ENCODE data around the gene MRPL40.

MRPL40 gene

GRCh38 chr22:19432133-19432851 lies at the start of gene MRPL40:
Gene MRPL40 (plus strand): TSS chr22:19432545. CDS start chr22:19432555, 10 bp downstream.
- DNase-seq = peak; percentile 40

- no peak for DNase-seq
These were observed 49.1 kb upstream of the MRPL40 start for GRCh38 chr22:19383292-19383691.

- no peak for DNase-seq
These were observed 47.0 kb upstream of the MRPL40 start for GRCh38 chr22:19385221-19385906.

GRCh38 chr22:19386248-19386647 lies 46.1 kb upstream of the MRPL40 start:
- no peak for DNase-seq

GRCh38 chr22:19387038-19387437 lies 45.3 kb upstream of the MRPL40 start:
- DNase-seq = no peak

GRCh38 chr22:19387575-19387974 lies 44.8 kb upstream of the MRPL40 start:
- no peak for DNase-seq

- DNase-seq = no peak
These were observed 38.6 kb upstream of the MRPL40 start for GRCh38 chr22:19393704-19394103.

- no peak for DNase-seq
These were observed 37.9 kb upstream of the MRPL40 start for GRCh38 chr22:19394274-19395050.

GRCh38 chr22:19395276-19395675 lies 37.1 kb upstream of the MRPL40 start:
- no peak for DNase-seq

GRCh38 chr22:19396561-19396933 lies 35.8 kb upstream of the MRPL40 start:
- DNase-seq = no peak

GRCh38 chr22:19396934-19397733 lies 35.2 kb upstream of the MRPL40 start:
- DNase-seq = no peak

GRCh38 chr22:19397734-19398104 lies 34.6 kb upstream of the MRPL40 start:
- DNase-seq = no peak

GRCh38 chr22:19398206-19398605 lies 34.1 kb upstream of the MRPL40 start:
- DNase-seq = no peak

- no peak for DNase-seq
These were observed 33.7 kb upstream of the MRPL40 start for GRCh38 chr22:19398652-19399051.

GRCh38 chr22:19400881-19401280 lies 31.5 kb upstream of the MRPL40 start:
- DNase-seq = no peak

- DNase-seq = no peak
These were observed 30.9 kb upstream of the MRPL40 start for GRCh38 chr22:19401483-19401882.

GRCh38 chr22:19402642-19403191 lies 29.6 kb upstream of the MRPL40 start:
- no peak for DNase-seq

GRCh38 chr22:19404676-19405075 lies 27.7 kb upstream of the MRPL40 start:
- DNase-seq = no peak

GRCh38 chr22:19405133-19405532 lies 27.2 kb upstream of the MRPL40 start:
- no peak for DNase-seq

GRCh38 chr22:19405652-19406051 lies 26.7 kb upstream of the MRPL40 start:
- DNase-seq = no peak

GRCh38 chr22:19406281-19406811 lies 26.0 kb upstream of the MRPL40 start:
- DNase-seq = no peak

- no peak for DNase-seq
These were observed 25.5 kb upstream of the MRPL40 start for GRCh38 chr22:19406846-19407245.
